ENCODE measurements around the gene MRPL24. TPM values are rescaled to one million over a fixed set of nuclear protein-coding genes. Genes with fewer than 3 reads are reported as not detected.
A peak's percentile ranks its signal among the peaks of the same experiment; 100 is the strongest.

The MRPL24 gene
- total and polyA plus RNA-seq, 2 of the 13 experiments (the other 11 are each of a cell fraction or from before 2014, with no cell fraction given): 38.1 to 42.9 TPM

DNA sequence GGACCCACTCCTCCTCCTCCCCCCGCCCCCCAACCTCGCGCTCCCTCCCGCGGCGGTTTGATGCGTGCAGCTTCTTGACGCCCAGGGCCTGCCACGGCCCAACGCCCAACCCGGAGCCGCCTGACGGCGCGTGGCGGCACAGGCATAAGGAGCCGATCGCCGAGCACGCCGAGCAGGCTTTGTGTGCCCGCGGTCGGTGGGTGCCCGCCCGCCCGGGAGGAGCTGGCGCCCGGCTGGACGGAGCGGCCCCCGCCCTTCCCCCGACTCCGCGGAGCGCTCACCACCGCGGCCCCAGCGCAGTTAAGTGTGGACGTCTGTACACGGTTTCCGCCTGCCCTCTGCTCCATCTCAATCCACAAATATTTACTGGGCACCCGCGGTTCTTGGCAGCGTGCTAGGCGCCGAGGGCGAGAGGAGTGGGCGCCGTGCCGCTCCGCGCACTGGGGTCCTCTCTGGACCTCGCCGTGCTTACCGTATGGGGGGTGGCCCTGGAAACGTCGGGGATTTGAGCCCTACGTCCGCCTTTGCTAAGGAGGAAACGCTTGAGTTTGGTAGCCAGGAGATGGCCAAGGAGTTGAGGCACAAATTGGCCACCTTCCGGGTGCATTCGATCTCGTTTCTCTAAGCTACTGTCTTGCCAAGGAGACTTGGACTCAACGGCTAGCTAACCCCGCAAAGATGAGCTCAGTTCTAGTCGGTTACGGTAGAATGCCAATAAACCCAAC, 11.0 kb upstream of the MRPL24 start (continued):
- TF ChIP-seq SIX4 (CRISPR knock-in tag; IDR thresholded peaks at IDR 0.05): no peak
- TF ChIP-seq, protein P1, sequence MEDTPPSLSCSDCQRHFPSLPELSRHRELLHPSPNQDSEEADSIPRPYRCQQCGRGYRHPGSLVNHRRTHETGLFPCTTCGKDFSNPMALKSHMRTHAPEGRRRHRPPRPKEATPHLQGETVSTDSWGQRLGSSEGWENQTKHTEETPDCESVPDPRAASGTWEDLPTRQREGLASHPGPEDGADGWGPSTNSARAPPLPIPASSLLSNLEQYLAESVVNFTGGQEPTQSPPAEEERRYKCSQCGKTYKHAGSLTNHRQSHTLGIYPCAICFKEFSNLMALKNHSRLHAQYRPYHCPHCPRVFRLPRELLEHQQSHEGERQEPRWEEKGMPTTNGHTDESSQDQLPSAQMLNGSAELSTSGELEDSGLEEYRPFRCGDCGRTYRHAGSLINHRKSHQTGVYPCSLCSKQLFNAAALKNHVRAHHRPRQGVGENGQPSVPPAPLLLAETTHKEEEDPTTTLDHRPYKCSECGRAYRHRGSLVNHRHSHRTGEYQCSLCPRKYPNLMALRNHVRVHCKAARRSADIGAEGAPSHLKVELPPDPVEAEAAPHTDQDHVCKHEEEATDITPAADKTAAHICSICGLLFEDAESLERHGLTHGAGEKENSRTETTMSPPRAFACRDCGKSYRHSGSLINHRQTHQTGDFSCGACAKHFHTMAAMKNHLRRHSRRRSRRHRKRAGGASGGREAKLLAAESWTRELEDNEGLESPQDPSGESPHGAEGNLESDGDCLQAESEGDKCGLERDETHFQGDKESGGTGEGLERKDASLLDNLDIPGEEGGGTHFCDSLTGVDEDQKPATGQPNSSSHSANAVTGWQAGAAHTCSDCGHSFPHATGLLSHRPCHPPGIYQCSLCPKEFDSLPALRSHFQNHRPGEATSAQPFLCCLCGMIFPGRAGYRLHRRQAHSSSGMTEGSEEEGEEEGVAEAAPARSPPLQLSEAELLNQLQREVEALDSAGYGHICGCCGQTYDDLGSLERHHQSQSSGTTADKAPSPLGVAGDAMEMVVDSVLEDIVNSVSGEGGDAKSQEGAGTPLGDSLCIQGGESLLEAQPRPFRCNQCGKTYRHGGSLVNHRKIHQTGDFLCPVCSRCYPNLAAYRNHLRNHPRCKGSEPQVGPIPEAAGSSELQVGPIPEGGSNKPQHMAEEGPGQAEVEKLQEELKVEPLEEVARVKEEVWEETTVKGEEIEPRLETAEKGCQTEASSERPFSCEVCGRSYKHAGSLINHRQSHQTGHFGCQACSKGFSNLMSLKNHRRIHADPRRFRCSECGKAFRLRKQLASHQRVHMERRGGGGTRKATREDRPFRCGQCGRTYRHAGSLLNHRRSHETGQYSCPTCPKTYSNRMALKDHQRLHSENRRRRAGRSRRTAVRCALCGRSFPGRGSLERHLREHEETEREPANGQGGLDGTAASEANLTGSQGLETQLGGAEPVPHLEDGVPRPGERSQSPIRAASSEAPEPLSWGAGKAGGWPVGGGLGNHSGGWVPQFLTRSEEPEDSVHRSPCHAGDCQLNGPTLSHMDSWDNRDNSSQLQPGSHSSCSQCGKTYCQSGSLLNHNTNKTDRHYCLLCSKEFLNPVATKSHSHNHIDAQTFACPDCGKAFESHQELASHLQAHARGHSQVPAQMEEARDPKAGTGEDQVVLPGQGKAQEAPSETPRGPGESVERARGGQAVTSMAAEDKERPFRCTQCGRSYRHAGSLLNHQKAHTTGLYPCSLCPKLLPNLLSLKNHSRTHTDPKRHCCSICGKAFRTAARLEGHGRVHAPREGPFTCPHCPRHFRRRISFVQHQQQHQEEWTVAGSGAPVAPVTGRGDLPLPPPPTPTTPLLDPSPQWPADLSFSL (CRISPR knock-in tag; IDR thresholded peaks at IDR 0.05): no peak
- peak; percentile 64; the same call in 1 of the 2 replicates for TF ChIP-seq SMAD1 (CRISPR knock-in tag; IDR thresholded peaks at IDR 0.05; ENCODE audit: borderline replicate concordance, low read depth)
- no peak for TF ChIP-seq NFKBIZ (CRISPR knock-in tag; IDR thresholded peaks at IDR 0.05)
- TF ChIP-seq ZSCAN25 (CRISPR knock-in tag; IDR thresholded peaks at IDR 0.05): no peak
- peak; percentile 81; the same call in 1 of the 2 replicates for TF ChIP-seq ZNF234 (CRISPR knock-in tag; conservative IDR thresholded peaks at IDR 0.05)
- no peak; the same call in 1 of the 2 replicates for TF ChIP-seq ZNF205 (CRISPR knock-in tag; IDR thresholded peaks at IDR 0.05)
- no peak for TF ChIP-seq MEF2D (CRISPR knock-in tag; IDR thresholded peaks at IDR 0.05)
- peak; percentile 73 for TF ChIP-seq KDM2A (CRISPR knock-in tag; IDR thresholded peaks at IDR 0.05; ENCODE audit: borderline replicate concordance, low read depth)
- TF ChIP-seq, protein P2, sequence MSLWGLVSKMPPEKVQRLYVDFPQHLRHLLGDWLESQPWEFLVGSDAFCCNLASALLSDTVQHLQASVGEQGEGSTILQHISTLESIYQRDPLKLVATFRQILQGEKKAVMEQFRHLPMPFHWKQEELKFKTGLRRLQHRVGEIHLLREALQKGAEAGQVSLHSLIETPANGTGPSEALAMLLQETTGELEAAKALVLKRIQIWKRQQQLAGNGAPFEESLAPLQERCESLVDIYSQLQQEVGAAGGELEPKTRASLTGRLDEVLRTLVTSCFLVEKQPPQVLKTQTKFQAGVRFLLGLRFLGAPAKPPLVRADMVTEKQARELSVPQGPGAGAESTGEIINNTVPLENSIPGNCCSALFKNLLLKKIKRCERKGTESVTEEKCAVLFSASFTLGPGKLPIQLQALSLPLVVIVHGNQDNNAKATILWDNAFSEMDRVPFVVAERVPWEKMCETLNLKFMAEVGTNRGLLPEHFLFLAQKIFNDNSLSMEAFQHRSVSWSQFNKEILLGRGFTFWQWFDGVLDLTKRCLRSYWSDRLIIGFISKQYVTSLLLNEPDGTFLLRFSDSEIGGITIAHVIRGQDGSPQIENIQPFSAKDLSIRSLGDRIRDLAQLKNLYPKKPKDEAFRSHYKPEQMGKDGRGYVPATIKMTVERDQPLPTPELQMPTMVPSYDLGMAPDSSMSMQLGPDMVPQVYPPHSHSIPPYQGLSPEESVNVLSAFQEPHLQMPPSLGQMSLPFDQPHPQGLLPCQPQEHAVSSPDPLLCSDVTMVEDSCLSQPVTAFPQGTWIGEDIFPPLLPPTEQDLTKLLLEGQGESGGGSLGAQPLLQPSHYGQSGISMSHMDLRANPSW (CRISPR knock-in tag; IDR thresholded peaks at IDR 0.05; ENCODE audit: borderline replicate concordance): no peak
- TF ChIP-seq ZNF724P (CRISPR knock-in tag; IDR thresholded peaks at IDR 0.05; ENCODE audit: borderline replicate concordance): peak; percentile 77; the same call in 1 of the 2 replicates

Data from HepG2 (cell line).